ENCODE measurements around the gene SPA17. TPM values are rescaled to one million over a fixed set of nuclear protein-coding genes. Genes with fewer than 3 reads are reported as not detected.
A peak's percentile ranks its signal among the peaks of the same experiment; 100 is the strongest.

SPA17 gene
- polyA plus RNA-seq, 2 donors, result 7.1 to 7.8 TPM

DNA sequence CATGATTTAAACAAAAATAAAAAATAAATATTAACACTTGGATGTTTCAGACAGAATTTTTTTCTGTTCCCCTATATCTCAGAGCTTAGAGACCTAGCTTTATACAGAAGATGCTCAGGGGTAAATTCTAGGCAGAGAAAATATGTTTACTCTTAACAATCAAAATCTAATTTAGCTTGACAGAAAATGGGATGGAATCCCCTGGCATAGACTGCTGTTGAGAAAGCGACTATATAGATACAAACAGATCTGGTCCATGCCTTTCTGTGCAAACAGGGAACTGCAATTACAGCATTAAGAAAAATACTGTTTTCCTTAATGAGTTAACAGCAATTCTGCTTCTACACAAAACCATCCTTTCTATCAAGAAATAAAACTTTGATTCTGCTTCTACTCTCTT, 14.7 kb upstream of the SPA17 start:
- 87 to 90% methylated on average over 1 of the region's 1 CpG for WGBS, 2 donors
- Histone ChIP-seq H3K27ac (ENCODE audit: low read depth in 2 of 2, low read length in 1 of 2) (no peak overlapping the region), H3K4me1 (ENCODE audit: control insufficient read depth in 2 of 2, insufficient read depth in 2 of 2, low read length in 1 of 2) (peaks cover 0 to 2% of the 10 kb centered on the region in 2 donors), H3K4me3 (ENCODE audit: low read depth in 1 of 2, low read length in 2 of 2) (no peak overlapping the region), H3K27me3 (ENCODE audit: control insufficient read depth in 1 of 2, insufficient read depth in 2 of 2, low read length in 2 of 2) (no peaks in the 10 kb centered on the region), H3K36me3 (ENCODE audit: control insufficient read depth in 2 of 2, insufficient read depth in 2 of 2, low read length in 1 of 2) (no peaks in the 10 kb centered on the region), H3K9me3 (ENCODE audit: control insufficient read depth in 2 of 2, insufficient read depth in 1 of 2, low read depth in 1 of 2, low read length in 1 of 2) (no peaks in the 10 kb centered on the region)

DNA sequence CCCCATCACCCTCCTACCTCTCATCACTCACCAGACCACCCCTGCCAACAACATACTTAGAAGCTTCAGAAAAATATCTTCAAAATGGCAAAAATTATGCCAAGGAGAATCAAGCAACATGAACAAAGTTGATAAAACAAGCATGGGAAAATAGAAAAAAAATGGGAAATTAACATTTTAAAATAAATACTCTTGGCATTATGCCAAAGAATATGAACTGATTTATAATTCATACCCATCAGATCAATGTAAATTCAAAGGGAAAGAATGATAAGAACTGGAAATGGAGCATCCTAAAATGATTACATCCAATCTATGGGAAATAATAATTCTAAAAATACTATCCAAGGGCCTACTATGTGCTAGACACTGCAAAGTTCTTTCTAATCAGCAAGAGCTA, 12.2 kb upstream of the SPA17 start:
- H3K4me3 ChIP-seq (ENCODE audit: low read depth in 1 of 2, low read length in 2 of 2), result no peak overlapping the region
- peaks cover 0 to 2% of the 10 kb centered on the region in 2 donors for H3K4me1 ChIP-seq (ENCODE audit: control insufficient read depth in 2 of 2, insufficient read depth in 2 of 2, low read length in 1 of 2)
- H3K27me3 ChIP-seq (ENCODE audit: control insufficient read depth in 1 of 2, insufficient read depth in 2 of 2, low read length in 2 of 2), result no peaks in the 10 kb centered on the region
- no peaks in the 10 kb centered on the region for H3K36me3 ChIP-seq (ENCODE audit: control insufficient read depth in 2 of 2, insufficient read depth in 2 of 2, low read length in 1 of 2)
- H3K9me3 ChIP-seq (ENCODE audit: control insufficient read depth in 2 of 2, insufficient read depth in 1 of 2, low read depth in 1 of 2, low read length in 1 of 2), result no peaks in the 10 kb centered on the region
- no peak overlapping the region for H3K27ac ChIP-seq (ENCODE audit: low read depth in 2 of 2, low read length in 1 of 2)

DNA sequence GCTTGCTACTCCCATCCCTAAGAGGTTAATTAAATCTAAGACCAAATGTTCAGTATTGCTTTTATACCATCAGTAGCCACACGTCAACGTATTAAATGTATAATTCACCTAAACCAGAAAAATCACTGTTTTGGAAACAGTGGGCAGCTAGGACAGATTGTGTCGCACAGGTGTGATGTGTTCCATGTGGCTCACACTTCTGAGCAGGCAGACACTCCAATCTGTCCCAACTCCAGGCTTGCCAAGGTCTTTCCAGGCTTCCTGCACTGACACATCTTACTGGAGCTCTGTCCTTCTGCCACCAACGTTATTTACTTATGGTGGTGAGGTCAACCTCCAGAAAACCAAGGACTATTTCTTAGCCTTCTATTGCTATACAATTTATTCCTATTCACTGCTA, 11.6 kb upstream of the SPA17 start:
- H3K9me3 ChIP-seq (ENCODE audit: control insufficient read depth in 2 of 2, insufficient read depth in 1 of 2, low read depth in 1 of 2, low read length in 1 of 2), result no peaks in the 10 kb centered on the region
- WGBS, 2 donors, result 87 to 89% methylated on average over 4 of the region's 4 CpGs
- H3K27me3 ChIP-seq (ENCODE audit: control insufficient read depth in 1 of 2, insufficient read depth in 2 of 2, low read length in 2 of 2), result no peaks in the 10 kb centered on the region
- H3K4me3 ChIP-seq (ENCODE audit: low read depth in 1 of 2, low read length in 2 of 2), result no peak overlapping the region
- no peaks in the 10 kb centered on the region for H3K36me3 ChIP-seq (ENCODE audit: control insufficient read depth in 2 of 2, insufficient read depth in 2 of 2, low read length in 1 of 2)
- no peak overlapping the region for H3K27ac ChIP-seq (ENCODE audit: low read depth in 2 of 2, low read length in 1 of 2)
- H3K4me1 ChIP-seq (ENCODE audit: control insufficient read depth in 2 of 2, insufficient read depth in 2 of 2, low read length in 1 of 2), result no peaks in the 10 kb centered on the region

DNA sequence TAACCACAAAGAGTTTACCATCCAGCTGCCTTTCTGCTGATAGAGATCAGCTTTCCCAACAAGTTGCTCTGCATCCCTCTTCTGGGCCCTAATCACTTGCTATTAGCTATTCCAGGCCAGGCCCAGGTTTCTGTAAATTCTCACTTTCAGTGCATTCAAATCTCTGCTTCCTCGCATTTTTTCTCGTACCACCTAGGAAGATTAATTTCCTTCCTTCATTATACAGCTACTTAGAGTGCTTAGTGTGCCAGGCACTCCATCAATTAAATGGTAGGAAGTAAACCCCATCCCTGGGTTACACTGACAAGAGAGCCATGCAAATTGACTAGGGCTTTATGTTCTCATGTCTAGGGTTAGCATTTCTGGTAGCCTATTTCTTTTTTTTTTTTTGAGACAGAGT, 9.8 kb upstream of the SPA17 start:
- H3K9me3 ChIP-seq (ENCODE audit: control insufficient read depth in 2 of 2, insufficient read depth in 1 of 2, low read depth in 1 of 2, low read length in 1 of 2), result no peaks in the 10 kb centered on the region
- H3K4me1 ChIP-seq (ENCODE audit: control insufficient read depth in 2 of 2, insufficient read depth in 2 of 2, low read length in 1 of 2), result no peaks in the 10 kb centered on the region
- no peak overlapping the region for H3K27ac ChIP-seq (ENCODE audit: low read depth in 2 of 2, low read length in 1 of 2)
- H3K4me3 ChIP-seq (ENCODE audit: low read depth in 1 of 2, low read length in 2 of 2), result no peak overlapping the region
- peaks cover 0 to 2% of the 10 kb centered on the region in 2 donors for H3K36me3 ChIP-seq (ENCODE audit: control insufficient read depth in 2 of 2, insufficient read depth in 2 of 2, low read length in 1 of 2)
- H3K27me3 ChIP-seq (ENCODE audit: control insufficient read depth in 1 of 2, insufficient read depth in 2 of 2, low read length in 2 of 2), result no peaks in the 10 kb centered on the region
- 93 to 95% methylated on average over 2 of the region's 2 CpGs for WGBS, 2 donors

DNA sequence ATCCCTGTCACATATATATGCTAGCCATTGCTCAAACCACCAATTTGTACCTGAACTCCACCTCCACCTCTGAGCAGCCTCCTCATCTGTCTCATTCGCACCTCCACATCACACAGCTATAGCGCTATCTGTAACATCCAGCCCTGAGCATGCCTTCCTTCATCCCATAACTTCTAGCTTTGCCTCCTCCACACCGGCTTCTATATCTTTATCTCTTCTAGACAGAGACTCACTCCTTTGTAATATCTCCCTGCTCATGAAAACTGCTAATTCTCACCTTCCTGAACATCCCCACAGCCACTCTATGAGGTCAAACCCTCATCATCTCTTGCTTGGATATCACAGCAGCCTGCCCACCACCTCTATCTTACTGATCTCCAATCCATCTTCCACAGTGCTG, 6.1 kb upstream of the SPA17 start:
- Histone ChIP-seq H3K27ac (ENCODE audit: low read depth in 2 of 2, low read length in 1 of 2) (no peak overlapping the region), H3K36me3 (ENCODE audit: control insufficient read depth in 2 of 2, insufficient read depth in 2 of 2, low read length in 1 of 2) (peaks cover 0 to 2% of the 10 kb centered on the region in 2 donors), H3K9me3 (ENCODE audit: control insufficient read depth in 2 of 2, insufficient read depth in 1 of 2, low read depth in 1 of 2, low read length in 1 of 2) (no peaks in the 10 kb centered on the region), H3K4me1 (ENCODE audit: control insufficient read depth in 2 of 2, insufficient read depth in 2 of 2, low read length in 1 of 2) (no peaks in the 10 kb centered on the region), H3K4me3 (ENCODE audit: low read depth in 1 of 2, low read length in 2 of 2) (no peak overlapping the region), H3K27me3 (ENCODE audit: control insufficient read depth in 1 of 2, insufficient read depth in 2 of 2, low read length in 2 of 2) (no peaks in the 10 kb centered on the region)
- 97% methylated on average over 3 of the region's 3 CpGs for WGBS, 2 donors

DNA sequence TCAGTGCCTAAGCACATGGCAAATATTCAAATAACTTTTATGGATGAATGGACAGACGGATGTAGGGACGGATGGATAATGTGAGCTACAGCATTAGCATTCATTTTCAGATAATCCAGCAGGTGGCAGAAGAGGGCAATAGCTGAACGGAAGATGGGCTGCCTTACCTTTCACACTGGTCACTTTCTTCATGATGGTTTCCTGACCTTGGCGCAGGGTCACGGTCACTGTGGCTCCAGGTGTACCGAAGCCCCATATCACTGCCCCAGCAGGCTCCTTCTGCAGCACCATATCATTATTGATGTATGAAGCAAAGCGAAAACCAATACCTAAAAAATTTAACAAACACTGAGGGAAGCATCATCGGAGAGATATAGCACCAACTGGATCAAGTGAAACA, 4.5 kb upstream of the SPA17 start:
- 23 to 24% methylated on average over 8 of the region's 8 CpGs for WGBS, 2 donors
- Histone ChIP-seq H3K27me3 (ENCODE audit: control insufficient read depth in 1 of 2, insufficient read depth in 2 of 2, low read length in 2 of 2) (no peaks in the 10 kb centered on the region), H3K4me3 (ENCODE audit: low read depth in 1 of 2, low read length in 2 of 2) (no peak overlapping the region), H3K9me3 (ENCODE audit: control insufficient read depth in 2 of 2, insufficient read depth in 1 of 2, low read depth in 1 of 2, low read length in 1 of 2) (no peaks in the 10 kb centered on the region), H3K4me1 (ENCODE audit: control insufficient read depth in 2 of 2, insufficient read depth in 2 of 2, low read length in 1 of 2) (no peaks in the 10 kb centered on the region), H3K36me3 (ENCODE audit: control insufficient read depth in 2 of 2, insufficient read depth in 2 of 2, low read length in 1 of 2) (peaks cover 0 to 2% of the 10 kb centered on the region in 2 donors), H3K27ac (ENCODE audit: low read depth in 2 of 2, low read length in 1 of 2) (no peak overlapping the region)

DNA sequence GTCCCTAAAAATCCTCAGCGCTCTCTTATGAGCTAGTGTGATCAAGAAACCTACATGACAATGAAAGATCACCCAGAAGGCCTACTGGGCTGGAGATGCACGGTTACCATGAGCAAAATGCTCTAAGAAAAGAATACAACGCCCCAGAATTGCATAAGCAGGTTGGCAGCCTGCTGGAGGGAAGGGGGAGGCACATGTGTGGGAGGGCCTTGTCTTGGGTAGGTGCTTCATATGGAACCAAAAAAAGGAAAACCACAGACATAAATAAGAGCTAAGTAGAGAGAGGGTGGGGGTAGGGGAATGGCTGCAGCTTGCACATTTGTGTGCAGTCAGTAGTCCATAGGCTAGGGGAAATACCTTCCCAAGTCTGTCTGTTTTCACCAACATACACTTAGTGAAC, 3.0 kb upstream of the SPA17 start:
- WGBS, 2 donors, result 32 to 50% methylated on average over 3 of the region's 3 CpGs
- no peaks in the 10 kb centered on the region for H3K27me3 ChIP-seq (ENCODE audit: control insufficient read depth in 1 of 2, insufficient read depth in 2 of 2, low read length in 2 of 2)
- no peaks in the 10 kb centered on the region for H3K9me3 ChIP-seq (ENCODE audit: control insufficient read depth in 2 of 2, insufficient read depth in 1 of 2, low read depth in 1 of 2, low read length in 1 of 2)
- H3K36me3 ChIP-seq (ENCODE audit: control insufficient read depth in 2 of 2, insufficient read depth in 2 of 2, low read length in 1 of 2), result peaks cover 0 to 2% of the 10 kb centered on the region in 2 donors
- no peak overlapping the region for H3K4me3 ChIP-seq (ENCODE audit: low read depth in 1 of 2, low read length in 2 of 2)
- no peak overlapping the region for H3K27ac ChIP-seq (ENCODE audit: low read depth in 2 of 2, low read length in 1 of 2)
- no peaks in the 10 kb centered on the region for H3K4me1 ChIP-seq (ENCODE audit: control insufficient read depth in 2 of 2, insufficient read depth in 2 of 2, low read length in 1 of 2)

DNA sequence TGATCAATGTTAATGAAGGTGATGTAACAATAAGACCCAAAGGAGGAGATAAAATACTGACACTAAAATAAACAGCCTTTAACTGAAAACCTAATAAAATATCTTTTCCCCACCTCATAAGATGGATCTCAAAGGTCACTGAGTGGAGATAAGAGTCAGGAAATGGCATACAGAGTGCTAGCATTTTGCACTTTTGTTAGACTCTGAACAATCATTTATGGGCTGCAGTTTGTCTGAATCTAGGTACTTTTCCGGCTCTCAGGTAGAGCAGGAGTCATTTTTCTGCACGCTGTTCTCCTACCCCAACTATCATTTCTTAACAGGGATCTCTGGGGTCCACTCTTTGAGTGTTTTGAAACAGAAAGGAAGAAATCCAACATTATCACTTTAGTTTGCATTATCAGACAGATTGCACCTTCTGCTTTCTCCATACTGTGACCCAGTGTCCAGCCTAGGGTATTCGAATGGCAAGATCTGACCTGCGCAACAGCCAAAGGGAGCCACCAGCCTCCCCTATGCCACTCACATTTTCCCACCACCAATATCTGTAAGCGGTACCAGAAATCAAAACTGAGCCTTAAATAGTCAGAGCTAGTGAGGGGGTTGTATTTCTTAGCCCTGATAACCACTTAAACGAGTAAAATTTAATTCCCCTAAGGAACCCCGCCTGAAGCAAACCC, 1.0 kb upstream of the SPA17 start:
- WGBS, 2 donors, result 53 to 58% methylated on average over 7 of the region's 7 CpGs
- Histone ChIP-seq H3K9me3 (ENCODE audit: control insufficient read depth in 2 of 2, insufficient read depth in 1 of 2, low read depth in 1 of 2, low read length in 1 of 2) (no peaks in the 10 kb centered on the region), H3K27ac (ENCODE audit: low read depth in 2 of 2, low read length in 1 of 2) (peak overlapping the region; percentile 81 to 90), H3K27me3 (ENCODE audit: control insufficient read depth in 1 of 2, insufficient read depth in 2 of 2, low read length in 2 of 2) (no peaks in the 10 kb centered on the region), H3K36me3 (ENCODE audit: control insufficient read depth in 2 of 2, insufficient read depth in 2 of 2, low read length in 1 of 2) (peaks cover 0 to 1% of the 10 kb centered on the region in 2 donors), H3K4me1 (ENCODE audit: control insufficient read depth in 2 of 2, insufficient read depth in 2 of 2, low read length in 1 of 2) (no peaks in the 10 kb centered on the region), H3K4me3 (ENCODE audit: low read depth in 1 of 2, low read length in 2 of 2) (peak overlapping the region; percentile 80 to 93)

DNA sequence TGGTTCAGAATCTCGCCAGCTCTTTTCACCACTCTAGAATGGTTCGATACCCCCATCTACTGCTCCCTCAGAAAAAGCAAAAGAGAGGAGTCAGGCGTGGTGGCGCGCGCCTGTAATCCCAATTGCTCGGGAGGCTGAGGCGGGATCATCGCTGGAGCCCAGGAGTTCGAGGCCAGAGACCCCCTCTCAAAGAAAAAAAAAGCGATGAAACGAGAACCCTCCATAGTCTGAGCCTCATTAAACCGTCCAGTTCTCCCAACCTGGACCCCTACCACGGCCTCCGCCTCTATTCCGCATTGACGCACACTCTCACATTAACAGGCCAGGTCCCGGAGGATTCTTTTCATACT, 439 bp downstream of the SPA17 start:
- Histone ChIP-seq H3K9me3 (ENCODE audit: control insufficient read depth in 2 of 2, insufficient read depth in 1 of 2, low read depth in 1 of 2, low read length in 1 of 2) (no peaks in the 10 kb centered on the region), H3K4me3 (ENCODE audit: low read depth in 1 of 2, low read length in 2 of 2) (peak overlapping the region; percentile 57 to 80), H3K27me3 (ENCODE audit: control insufficient read depth in 1 of 2, insufficient read depth in 2 of 2, low read length in 2 of 2) (no peaks in the 10 kb centered on the region), H3K27ac (ENCODE audit: low read depth in 2 of 2, low read length in 1 of 2) (peak overlapping the region; percentile 74 to 82), H3K36me3 (ENCODE audit: control insufficient read depth in 2 of 2, insufficient read depth in 2 of 2, low read length in 1 of 2) (no peaks in the 10 kb centered on the region), H3K4me1 (ENCODE audit: control insufficient read depth in 2 of 2, insufficient read depth in 2 of 2, low read length in 1 of 2) (no peaks in the 10 kb centered on the region)
- WGBS, 2 donors, result 33 to 37% methylated on average over 18 of the region's 18 CpGs

DNA sequence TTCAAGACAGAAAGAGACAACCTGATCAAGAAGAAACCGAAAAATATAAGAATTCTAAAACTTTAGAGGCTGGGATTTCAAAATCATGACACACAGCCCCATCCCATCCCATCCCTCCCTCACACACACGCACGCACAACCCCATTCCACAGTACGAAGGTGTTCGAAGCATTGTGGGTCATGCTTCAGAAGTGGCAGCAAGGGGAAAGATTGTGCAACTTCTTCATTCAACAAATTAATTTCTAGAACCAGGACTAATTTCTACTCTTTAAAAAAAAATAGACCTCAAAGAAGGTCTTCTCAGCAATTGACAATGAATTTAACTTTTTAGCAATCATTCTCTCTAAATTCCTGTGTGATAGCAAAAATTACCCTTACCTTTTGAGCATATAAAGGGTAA, 867 bp downstream of the SPA17 start:
- H3K36me3 ChIP-seq (ENCODE audit: control insufficient read depth in 2 of 2, insufficient read depth in 2 of 2, low read length in 1 of 2), result no peaks in the 10 kb centered on the region
- H3K9me3 ChIP-seq (ENCODE audit: control insufficient read depth in 2 of 2, insufficient read depth in 1 of 2, low read depth in 1 of 2, low read length in 1 of 2), result no peaks in the 10 kb centered on the region
- H3K4me3 ChIP-seq (ENCODE audit: low read depth in 1 of 2, low read length in 2 of 2), result peak overlapping the region in 1 of 2 donors; percentile 80
- peak overlapping the region in 1 of 2 donors; percentile 82 for H3K27ac ChIP-seq (ENCODE audit: low read depth in 2 of 2, low read length in 1 of 2)
- no peaks in the 10 kb centered on the region for H3K4me1 ChIP-seq (ENCODE audit: control insufficient read depth in 2 of 2, insufficient read depth in 2 of 2, low read length in 1 of 2)
- H3K27me3 ChIP-seq (ENCODE audit: control insufficient read depth in 1 of 2, insufficient read depth in 2 of 2, low read length in 2 of 2), result no peaks in the 10 kb centered on the region
- 92 to 93% methylated on average over 5 of the region's 5 CpGs for WGBS, 2 donors

Measured in esophagus (tissue), 2 donors.